Stimulated activated CD8-positive, alpha-beta memory T cell treated with anti-CD3 and anti-CD28 coated beads, Interleukin-4, amount 100 ng/mL, for 4 hours (primary cell): Measurements from ENCODE around the gene SLC25A28.

Experiments used
- DNase-seq, 2 donors: peaks; one replicate each; pipeline ENCODE4 v3.0.0-alpha.2; 2020; ENCODE audit warnings: low read depth in 2 of 2, low spot score in 1 of 2

Gene SLC25A28

GRCh38 chr10:99593312-99593711 lies 26.9 kb downstream of the SLC25A28 start:
- DNase-seq, result no peak

DNA sequence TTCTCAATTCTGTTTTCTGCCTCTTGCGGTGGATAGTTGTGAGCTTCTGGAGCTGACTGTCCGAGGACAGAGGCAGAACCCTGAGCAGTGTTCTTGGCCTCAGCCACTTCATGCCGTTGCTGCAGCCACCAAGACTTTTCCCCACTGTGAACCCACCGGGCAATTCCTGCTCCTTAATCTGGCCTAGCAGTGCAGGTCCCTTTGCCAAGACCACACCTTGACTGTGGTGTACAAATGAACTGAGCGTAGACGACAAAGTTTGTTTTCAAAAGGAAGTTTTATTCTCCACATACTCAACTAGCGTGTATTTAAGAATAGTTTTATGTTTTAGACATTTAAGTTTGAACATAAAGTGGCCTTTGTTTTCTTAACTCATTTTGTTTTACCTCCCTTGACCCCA lies 29.4 kb downstream of the SLC25A28 start:
- no peak for DNase-seq

- DNase-seq, result no peak
These were observed 36.6 kb downstream of the SLC25A28 start for GRCh38 chr10:99583687-99584086.

- DNase-seq, result no peak
These were observed 37.9 kb downstream of the SLC25A28 start for GRCh38 chr10:99582255-99582770.

DNA sequence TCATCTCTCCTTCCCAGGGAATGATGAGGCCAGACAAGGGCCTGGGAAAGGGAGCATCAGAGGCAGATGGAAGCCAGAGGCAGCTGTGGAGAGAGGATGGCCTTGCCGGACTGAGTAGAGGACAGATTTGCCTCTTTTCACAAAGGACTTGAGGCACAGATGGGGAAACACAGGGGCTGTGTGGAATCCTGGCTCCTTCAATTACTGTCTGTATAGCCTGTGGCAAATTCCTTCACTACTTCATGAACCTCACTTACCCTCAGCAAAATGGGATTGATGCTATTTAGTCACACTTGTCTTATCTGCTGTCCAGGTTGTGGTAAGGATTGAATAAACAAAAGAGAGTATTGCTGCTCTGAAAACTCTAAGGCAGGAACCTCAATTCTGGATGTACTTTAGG lies 40.3 kb downstream of the SLC25A28 start:
- DNase-seq, result no peak

- no peak for DNase-seq
These were observed 46.4 kb downstream of the SLC25A28 start for GRCh38 chr10:99573790-99574189.

DNA sequence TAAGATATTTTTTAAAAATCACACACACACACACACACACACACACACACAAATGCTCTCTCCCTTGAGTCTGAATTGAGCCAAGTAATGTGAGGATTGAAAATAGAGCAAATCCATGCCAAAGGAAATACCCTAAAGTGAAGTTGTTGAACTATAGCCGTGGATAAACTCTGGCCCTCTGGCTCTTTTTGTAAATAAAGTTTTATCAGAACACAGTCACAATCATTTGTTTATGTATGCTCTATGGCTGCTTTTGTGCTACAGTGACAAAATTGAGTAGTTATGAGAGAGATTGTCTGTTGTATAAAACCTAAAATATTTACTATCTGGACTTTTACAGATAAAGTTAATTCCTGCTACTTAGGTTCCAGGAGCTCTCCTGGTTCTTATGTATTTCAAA lies 48.4 kb downstream of the SLC25A28 start:
- DNase-seq, result no peak

GRCh38 chr10:99569961-99570360 lies 50.3 kb downstream of the SLC25A28 start:
- DNase-seq, result no peak

- DNase-seq, result no peak
These were observed 50.8 kb downstream of the SLC25A28 start for GRCh38 chr10:99569253-99569939.

GRCh38 chr10:99565166-99565565 lies 55.1 kb downstream of the SLC25A28 start:
- DNase-seq, result no peak

DNA sequence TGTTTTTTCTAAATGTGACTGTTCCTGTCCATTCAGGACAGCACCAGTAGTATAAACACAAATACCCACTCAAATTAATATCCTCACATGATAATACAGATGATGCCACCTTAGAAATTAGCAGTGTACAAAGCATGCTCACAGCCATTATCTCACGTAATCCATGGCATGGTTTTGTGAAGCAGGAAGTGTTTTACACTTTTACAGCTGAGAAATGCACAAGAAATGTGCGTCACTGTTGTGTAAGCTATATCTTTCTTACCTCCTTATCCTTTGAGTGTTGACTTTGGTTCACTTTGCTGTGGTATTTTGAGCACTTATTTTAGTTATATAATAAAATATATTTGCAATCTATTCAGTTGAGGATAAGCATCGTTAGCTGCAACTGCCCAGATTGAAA lies 55.9 kb downstream of the SLC25A28 start:
- no peak for DNase-seq

- DNase-seq, result no peak
These were observed 57.6 kb downstream of the SLC25A28 start for GRCh38 chr10:99562631-99563030.
